NCI-H460 (cell line): ENCODE results near the gene POC1A. TPM values are rescaled to one million over a fixed set of nuclear protein-coding genes. Genes with fewer than 3 reads are reported as not detected.
A peak's percentile ranks its signal among the peaks of the same experiment; 100 is the strongest.
"Not testable (repeated sequence)": the region's sequence is repeated elsewhere in the genome, so short reads cannot be mapped to it uniquely, and the experiment has no call there.

ENCODE experiments used
- DNase-seq: peaks from one replicate; pipeline ENCODE4 v3.0.0-alpha.2; 2016; ENCODE audit warnings: low read depth; ENCODE audit errors: extremely low read depth
- total RNA-seq: library from RNA; depleted of rRNA; stranded (reverse); fragments of >200 nt; shearing (Covaris generic); gene quantifications from 2 replicates; pipeline ENCODE4 v1.2.3, GENCODE V29; 2014

The POC1A gene
- total RNA-seq, 1 experiment from 2014 or later, result 11.0 TPM

GRCh38 chr3:52155912-52156311, 1.7 kb upstream of the POC1A start:
- DNase-seq, result no peak

GRCh38 chr3:52153389-52154096, 680 bp downstream of the POC1A start:
- DNase-seq, result no peak

- DNase-seq, result not testable (repeated sequence)
Observed at GRCh38 chr3:52151991-52152390, 2.2 kb downstream of the POC1A start.

GRCh38 chr3:52150860-52151259, 3.4 kb downstream of the POC1A start:
- no peak for DNase-seq

GRCh38 chr3:52150357-52150756, 3.9 kb downstream of the POC1A start:
- no peak for DNase-seq

- no peak for DNase-seq
Observed at GRCh38 chr3:52149726-52150125, 4.5 kb downstream of the POC1A start.

- no peak for DNase-seq
Observed at GRCh38 chr3:52149021-52149420, 5.2 kb downstream of the POC1A start.

- no peak for DNase-seq
Observed at GRCh38 chr3:52147804-52148203, 6.4 kb downstream of the POC1A start.

GRCh38 chr3:52146811-52147210, 7.4 kb downstream of the POC1A start:
- no peak for DNase-seq

- DNase-seq, result no peak
Observed at GRCh38 chr3:52146189-52146588, 8.0 kb downstream of the POC1A start.

- DNase-seq, result no peak
Observed at GRCh38 chr3:52145736-52146110, 8.5 kb downstream of the POC1A start.

- no peak for DNase-seq
Observed at GRCh38 chr3:52144796-52145735, 9.2 kb downstream of the POC1A start.

GRCh38 chr3:52144034-52144795, 10.0 kb downstream of the POC1A start:
- peak; percentile 51 for DNase-seq

- DNase-seq, result no peak
Observed at GRCh38 chr3:52143616-52144015, 10.6 kb downstream of the POC1A start.

GRCh38 chr3:52143156-52143555, 11.1 kb downstream of the POC1A start:
- no peak for DNase-seq

- DNase-seq, result no peak
Observed at GRCh38 chr3:52141751-52142150, 12.5 kb downstream of the POC1A start.

GRCh38 chr3:52140769-52141168, 13.5 kb downstream of the POC1A start:
- no peak for DNase-seq

- no peak for DNase-seq
Observed at GRCh38 chr3:52140000-52140399, 14.2 kb downstream of the POC1A start.

GRCh38 chr3:52137311-52137710, 16.9 kb downstream of the POC1A start:
- DNase-seq, result no peak

GRCh38 chr3:52136513-52136912, 17.7 kb downstream of the POC1A start:
- no peak for DNase-seq

- DNase-seq, result no peak
Observed at GRCh38 chr3:52135332-52135731, 18.9 kb downstream of the POC1A start.
